Fibroblast of skin of right biceps (primary cell): ENCODE results near the gene POU3F2.

Source experiments
- DNase-seq: peaks from one replicate; pipeline ENCODE4 v3.0.0-alpha.2; 2013

POU3F2 gene

DNA sequence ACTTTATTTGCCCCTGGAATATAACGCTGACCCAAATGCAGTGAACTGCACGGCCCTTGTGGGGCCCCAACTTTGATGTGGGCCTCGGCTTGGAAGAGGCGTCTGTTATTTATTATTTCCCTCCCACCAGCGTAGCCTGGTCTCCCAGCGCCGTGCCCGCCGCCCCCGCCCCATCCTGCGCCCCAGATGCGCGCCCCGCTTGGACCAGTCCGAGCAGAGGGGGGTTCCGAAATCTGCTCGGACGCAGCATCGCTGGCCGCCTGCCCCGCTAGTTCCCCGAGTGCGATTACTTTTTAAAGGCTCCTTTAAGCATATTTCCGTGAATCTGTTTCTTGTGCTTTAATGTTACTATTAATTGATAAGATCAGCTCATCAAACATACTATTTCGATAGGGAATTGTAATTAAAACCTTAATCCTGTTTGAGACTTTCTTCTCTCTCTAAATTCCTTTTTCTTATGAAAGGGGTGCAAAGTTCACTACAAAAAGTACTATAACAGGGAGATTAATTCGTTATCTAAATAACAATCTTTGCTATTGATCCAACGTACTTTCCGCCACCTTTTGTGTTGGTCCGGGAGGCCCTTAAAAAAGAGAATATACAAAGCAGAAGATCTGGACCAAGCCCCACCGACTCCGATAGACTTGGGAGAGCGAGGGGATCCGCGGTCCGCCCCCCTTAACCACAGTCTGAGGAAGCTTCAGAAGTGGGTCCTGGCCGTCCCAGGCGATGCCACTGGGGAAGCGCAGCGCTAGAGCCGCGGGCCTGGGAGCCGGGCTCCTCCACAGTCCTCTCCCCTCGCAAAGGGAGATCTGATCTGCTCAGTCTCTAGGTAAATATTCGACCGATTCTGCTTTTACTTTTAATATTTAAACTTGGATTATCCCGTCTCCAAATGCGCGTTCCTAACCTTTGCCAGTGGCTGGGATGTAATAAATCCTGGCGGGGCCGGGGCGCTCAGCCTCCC is 10.2 kb downstream of the POU3F2 start:
- no peak for DNase-seq

DNA sequence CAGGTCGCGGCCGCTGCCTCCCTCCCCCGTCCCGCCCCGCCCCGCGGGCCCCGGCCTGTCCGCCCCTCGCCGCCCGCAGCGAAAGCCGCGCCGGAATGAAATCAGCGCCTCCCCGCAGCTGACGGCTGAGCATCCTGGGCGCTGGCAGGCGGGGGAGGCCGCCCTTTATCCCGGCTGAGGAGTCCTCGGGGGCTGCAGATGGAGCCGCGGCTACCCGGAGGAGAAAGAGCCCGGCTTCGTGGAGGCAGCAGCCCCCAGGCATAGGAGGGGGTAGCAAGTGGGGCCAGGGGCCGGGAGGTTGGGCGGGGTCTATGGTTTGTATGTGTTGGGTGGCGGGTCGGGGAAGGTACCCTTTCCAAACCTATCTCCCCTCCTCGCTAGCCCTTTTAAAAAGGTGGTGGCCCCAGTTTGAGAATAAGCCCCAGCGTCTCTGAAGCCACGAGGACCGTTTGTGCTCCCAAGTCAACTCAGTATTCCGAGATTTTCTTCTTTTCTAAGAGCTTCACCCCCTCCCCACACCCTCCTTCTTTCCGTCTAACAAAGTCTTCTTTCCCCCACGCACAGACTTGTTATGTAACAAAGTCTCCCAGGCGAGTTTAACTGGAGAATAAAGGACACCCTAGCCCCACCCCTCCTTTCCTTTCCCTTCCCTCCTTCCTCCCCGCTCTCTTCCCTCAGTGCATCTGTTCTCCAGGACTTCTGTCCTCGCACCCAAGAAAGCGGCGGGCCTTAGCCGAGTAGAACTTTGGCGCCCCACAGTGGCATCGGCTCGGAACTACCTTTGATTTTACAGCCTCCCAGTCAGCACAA is 11.0 kb downstream of the POU3F2 start:
- peak; percentile 85 for DNase-seq

DNA sequence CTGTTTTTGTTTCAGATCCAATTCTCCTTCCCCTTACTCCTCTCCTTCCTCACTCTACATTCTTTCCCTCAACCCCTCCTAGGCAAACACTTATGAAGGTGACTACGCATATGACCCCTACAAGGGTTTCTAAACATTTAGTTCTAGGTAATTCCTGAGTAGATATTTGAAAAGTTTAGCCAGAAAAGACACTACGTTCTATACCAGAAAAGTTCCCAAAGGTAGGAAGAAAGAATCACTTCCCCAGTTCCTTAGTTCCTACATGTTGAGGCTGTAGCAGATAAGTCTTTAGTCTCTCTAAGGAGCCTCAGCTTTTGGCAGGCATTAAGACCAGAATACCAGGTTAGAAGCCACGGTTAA is 11.6 kb downstream of the POU3F2 start:
- no peak for DNase-seq

DNA sequence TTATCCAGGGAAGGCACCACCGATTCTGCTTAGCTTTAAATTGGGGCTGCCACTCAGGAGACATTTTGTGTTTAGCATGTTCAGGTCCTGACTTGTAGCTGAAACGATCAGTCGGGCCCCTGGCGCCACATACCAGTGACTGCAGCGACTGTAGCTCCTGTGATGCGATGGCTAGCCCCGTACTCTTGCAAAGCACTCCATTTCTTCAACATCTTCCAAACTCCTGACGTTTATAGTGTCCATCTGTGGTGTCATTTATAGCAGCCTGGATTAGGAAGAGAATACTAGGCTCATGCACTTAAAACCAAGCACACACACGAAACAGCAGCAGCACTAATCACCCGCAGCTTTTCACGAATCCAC is 13.0 kb downstream of the POU3F2 start:
- no peak for DNase-seq

DNA sequence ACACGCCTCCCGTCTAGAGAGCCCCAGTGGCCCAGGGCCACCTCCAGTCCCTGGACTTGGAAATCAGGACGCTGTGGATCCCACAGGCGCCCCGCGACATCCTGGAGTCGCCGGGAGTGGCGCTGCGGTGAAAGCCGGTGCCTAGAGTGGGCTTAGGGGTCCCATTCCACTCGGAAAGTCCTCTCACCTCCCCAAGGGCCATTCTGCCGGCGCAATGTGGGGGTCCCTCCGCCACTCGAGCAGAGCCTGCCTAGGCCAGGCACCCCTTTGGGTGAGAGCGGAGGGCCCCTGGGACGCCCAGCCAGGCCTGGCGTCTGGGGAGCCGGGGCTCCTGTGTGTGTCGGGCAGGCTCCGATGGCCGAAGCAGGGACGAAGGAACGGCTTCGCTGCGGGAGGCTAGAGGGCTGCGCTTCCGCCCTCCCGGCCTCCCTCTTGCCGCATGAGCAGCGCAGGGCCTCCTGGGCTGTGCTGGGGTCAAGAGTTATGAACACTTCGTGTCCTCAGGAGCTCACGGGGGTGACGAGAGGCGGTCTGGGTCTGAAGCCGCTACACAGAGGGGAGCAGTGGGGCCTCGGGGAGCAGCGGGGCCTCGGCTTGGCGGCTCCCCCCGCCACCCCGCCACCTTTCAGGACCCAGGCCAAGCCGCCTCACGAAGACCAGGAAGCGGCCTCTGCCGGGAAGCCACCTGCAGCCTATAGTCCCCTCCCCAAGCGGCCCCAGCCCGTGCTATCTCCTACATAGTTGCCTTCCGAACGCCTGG is 13.6 kb downstream of the POU3F2 start:
- DNase-seq, result no peak

DNA sequence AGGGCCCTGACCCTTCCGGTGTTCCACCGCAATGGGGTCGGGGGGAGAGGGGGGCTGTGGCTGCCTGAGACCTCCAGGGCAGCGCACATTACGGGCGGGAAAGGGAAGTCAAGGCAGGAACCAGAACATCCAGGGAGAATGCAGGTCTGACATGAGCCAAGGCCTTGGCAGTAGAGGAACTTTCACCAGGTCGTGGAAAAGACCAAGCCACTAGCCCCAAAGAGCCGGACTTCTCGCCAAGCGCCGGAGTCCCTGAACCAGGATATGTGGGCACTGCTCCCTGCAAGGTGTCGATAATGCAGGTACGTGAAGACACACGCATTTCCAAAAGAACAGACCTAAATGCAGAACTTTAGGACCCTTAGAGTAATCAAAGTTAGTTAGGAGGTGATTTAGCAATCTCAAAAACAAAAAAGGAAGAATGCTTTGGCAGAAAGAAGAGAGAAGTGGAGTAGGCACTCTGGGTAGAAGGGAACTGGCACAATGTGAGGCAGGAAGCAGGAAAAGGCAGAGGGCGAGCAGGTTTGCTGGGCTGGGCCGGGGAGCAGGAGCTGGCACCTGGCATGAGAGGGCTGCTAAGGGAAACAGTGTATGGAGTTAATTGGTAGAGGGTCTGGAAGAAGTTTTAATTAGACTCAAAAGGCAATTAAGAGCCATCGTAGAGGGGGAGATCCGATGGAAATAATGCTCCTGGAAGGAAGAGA is 14.3 kb downstream of the POU3F2 start:
- no peak for DNase-seq

DNA sequence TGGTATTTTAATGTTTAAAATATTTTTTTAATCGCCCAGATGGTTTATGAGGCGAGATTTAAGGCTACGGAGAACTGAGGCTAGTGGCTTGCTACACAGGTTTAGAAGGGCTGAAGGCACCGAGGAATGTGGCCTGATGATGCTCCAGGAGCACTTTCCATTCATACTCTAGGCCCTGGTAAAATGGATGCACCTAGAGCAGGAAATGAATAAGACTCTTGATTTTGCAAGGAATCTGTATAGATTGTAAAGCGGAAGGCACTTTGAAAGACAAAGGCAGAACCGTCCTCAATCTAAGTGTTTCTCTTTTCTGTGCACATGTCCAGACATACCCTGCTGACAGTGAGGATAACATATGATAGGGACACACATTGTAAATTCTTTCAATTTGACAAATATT is 30.1 kb downstream of the POU3F2 start:
- no peak for DNase-seq

DNA sequence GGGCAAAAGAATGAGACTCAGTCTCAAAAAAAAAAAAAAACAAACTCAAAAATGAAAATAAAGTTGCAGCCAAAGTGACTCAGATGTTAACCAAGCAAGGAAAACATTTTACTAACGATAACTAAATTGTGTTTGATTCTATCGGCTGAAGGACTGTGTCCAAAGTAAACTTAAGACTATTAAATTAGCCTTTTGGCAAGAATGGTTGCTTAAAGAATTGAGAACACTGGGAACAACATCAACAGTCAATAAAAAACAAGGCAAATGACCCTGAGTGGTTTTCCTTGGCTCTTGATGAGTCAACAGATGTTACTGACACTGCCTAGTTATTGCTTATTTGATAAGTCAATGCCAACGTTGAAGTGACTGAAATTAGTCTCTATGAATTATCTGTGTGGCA is 36.7 kb downstream of the POU3F2 start:
- DNase-seq, result no peak

DNA sequence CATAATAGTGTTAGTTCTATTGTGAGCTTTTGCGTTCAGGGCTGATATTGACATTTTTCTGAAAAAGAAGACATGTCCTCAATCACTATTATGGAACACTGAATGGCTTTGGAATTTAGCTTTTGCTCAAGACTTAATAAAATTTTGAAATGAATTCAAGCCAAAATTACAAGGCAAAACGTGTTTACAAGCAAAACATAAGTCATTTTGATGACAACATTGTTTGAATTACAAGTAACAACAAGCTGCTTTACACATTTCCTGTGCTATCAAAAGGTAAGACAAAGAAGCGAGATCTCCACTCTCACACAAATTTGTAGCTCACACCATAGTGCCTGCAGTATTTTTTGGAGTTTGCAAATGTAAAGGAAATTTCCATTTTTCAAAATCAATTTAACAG is 37.4 kb downstream of the POU3F2 start:
- DNase-seq, result no peak

DNA sequence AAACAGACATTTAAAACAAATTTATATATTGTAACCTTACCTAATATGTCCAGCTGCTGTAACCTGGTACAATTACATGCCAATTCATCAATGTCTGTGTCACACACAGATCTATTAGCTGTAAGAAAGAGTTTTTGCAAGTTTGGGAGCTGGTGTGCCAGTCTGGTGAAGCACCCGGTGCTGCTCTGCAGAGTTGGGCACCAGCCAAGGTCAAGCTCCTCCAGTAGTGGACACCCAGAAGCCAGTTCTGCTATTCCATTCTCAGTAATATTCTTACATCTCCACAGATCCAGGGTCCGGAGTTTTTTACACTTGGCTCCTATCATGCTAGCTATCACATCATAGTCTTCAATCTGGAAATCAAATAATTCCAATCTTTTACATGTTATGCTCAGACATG is 41.0 kb downstream of the POU3F2 start:
- DNase-seq, result no peak

DNA sequence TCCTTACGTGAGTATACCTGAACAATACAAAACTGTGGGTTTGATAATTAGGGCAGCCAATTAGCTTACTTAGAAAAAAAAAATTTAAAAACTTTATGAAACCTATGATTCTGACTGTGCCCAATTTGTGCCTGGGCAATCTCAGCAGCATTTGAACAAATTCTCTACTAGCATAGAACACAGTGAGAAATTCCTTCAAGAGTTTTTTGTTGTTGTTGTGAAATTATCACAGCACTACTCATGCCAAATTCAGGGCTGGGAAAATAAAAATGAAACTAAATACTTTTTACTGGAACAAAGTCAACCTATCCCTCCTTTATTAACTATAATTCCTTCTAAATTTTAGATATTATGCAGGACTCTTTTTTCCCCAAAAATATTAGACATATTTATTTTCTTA is 42.9 kb downstream of the POU3F2 start:
- no peak for DNase-seq

DNA sequence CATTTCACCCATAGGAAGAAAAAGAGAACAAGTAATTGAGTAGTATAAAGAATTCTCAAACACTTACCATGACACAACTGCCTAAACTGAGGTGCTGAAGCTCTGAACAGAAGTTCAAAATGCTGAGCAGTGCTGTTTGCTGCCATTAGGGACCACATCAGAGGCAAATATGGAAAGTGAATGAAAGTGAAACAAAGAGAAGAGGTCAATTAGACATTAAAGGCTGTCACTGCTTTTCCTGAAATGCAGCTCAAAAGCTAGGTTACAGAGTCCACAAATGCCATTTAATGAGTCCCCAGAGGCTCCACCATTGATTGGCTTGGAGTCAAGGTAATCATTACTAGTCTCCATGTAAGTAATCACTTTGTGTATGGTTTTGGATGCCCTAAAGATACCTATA is 46.1 kb downstream of the POU3F2 start:
- DNase-seq, result no peak

DNA sequence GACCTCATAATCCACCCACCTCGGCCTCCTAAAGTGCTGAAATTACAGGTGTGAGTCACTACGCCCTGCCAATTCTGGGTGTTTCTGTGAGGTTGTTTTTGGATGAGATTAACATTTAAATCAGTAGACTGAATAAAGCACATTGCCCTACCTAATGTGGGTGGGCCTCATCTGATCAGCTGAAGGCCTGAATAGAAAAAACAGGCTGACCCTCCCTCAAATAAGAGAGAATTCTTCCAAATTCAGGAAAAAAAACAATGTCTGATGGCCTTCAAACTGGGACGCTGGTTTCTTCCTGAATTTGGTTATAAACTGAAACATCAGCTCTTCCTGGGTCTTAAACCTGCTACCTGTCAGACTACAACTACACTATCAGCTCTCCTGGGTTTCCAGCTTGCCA is 51.0 kb downstream of the POU3F2 start:
- no peak for DNase-seq

DNA sequence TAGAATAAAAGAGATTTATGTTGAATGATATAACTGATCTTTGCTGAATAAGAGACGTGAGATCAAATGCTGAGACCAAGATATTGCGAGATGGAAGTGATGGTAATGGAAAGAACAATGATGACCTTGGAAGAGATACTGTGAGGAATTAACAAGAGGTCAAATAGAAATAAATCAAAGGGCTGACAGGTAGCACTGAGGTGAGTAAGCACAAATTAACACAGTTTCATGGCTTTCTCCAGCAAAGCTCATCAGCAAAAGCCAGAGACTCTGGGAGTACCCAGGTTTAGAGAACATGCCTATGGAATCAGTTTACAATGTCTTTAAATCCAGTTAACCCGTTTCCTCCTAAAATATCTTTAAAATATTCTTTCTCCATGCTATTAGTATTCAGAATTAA is 53.3 kb downstream of the POU3F2 start:
- no peak for DNase-seq
